GM12878 (cell line): Measurements from ENCODE around the gene TSPAN5. TPM values are rescaled to one million over a fixed set of nuclear protein-coding genes. Genes with fewer than 3 reads are reported as not detected.

ENCODE experiments used
- ATAC-seq: fragments of 200-7000 bp; cut with Tn5 transposase; 3 replicates; pipeline ENCODE4 v1.9.1; 2020; ENCODE audit warnings: mild to moderate bottlenecking, moderate library complexity
- BruUV-seq: library from RNA; stranded (reverse); fragments of 400-500 nt; replicated peaks from 2 replicates; lab custom pipeline; 2021; lab: Mats Ljungman, UMichigan
- CTCF ChIA-PET: fragments of 300-600 bp; sonication (Branson Sonifier 250); formaldehyde crosslinking; extraction: SDS; loops from one replicate; lab custom pipeline; 2021; ENCODE audit warnings: inconsistent platforms; lab: Yijun Ruan, JAX
- POLR2A ChIA-PET: fragments of 350-600 bp; formaldehyde crosslinking; extraction: SDS; loops from one replicate; lab custom pipeline; 2021; ENCODE audit warnings: inconsistent platforms; lab: Charles Lee
- RAD21 ChIA-PET: fragments of 300-600 bp; sonication (Branson Sonifier 250); formaldehyde crosslinking; loops from one replicate; lab custom pipeline; 2023; ENCODE audit warnings: antibody characterized with exemption; ENCODE audit not compliant: unreplicated experiment; lab: Charles Lee
- SMC1A ChIA-PET: fragments of 300-600 bp; sonication (Branson Sonifier 250); formaldehyde crosslinking; loops from one replicate; lab custom pipeline; 2023; ENCODE audit not compliant: unreplicated experiment, uncharacterized antibody; lab: Charles Lee
- DNase-seq: peaks from one replicate; pipeline ENCODE4 v3.0.0-alpha.2; 2011; ENCODE audit warnings: low read depth, low spot score
- FAIRE-seq: peaks from 3 replicates; lab custom pipeline; 2011; peaks lifted over from hg19 to GRCh38; lab: Jason Lieb, UNC
- H2AFZ ChIP-seq: 2 replicates; pipeline ENCODE4 v1.6.0; 2011; ENCODE audit warnings: low read depth, low read length, control low read depth; ENCODE audit not compliant: control insufficient read depth
- H3K27ac ChIP-seq: 2 replicates; pipeline ENCODE4 v1.5.1; 2011; ENCODE audit warnings: control low read depth; ENCODE audit not compliant: control insufficient read depth, insufficient read depth
- H3K27me3 ChIP-seq, 2 experiments: replicated peaks in 1 of 2; 2 replicates each; pipeline versions ENCODE4 v1.6.0 to v1.6.1; 2011; ENCODE audit warnings: low read length in 1 of 2; ENCODE audit not compliant: control insufficient read depth in 2 of 2, insufficient read depth in 2 of 2
- H3K36me3 ChIP-seq, 2 experiments: 2 replicates each; pipeline ENCODE4 v1.5.1; 2011; ENCODE audit warnings: low read length in 1 of 2; ENCODE audit not compliant: control insufficient read depth in 2 of 2, insufficient read depth in 2 of 2
- H3K4me1 ChIP-seq: 2 replicates; pipeline ENCODE4 v1.6.1; 2011; ENCODE audit warnings: mild to moderate bottlenecking, low read length, moderate library complexity, mixed read lengths; ENCODE audit not compliant: control insufficient read depth, insufficient read depth
- H3K4me2 ChIP-seq: 2 replicates; pipeline ENCODE4 v1.6.0; 2011; ENCODE audit warnings: control low read depth; ENCODE audit not compliant: control insufficient read depth, insufficient read depth
- H3K4me3 ChIP-seq: fragments of 200-600 bp; sonication (generic); 2 replicates; pipeline ENCODE4 v1.5.1; 2016
- H3K79me2 ChIP-seq: 2 replicates; pipeline ENCODE4 v1.6.0; 2011; ENCODE audit warnings: low read length; ENCODE audit not compliant: control insufficient read depth, insufficient read depth
- H3K9ac ChIP-seq: 2 replicates; pipeline ENCODE4 v1.8.0; 2011; ENCODE audit warnings: low read length, control low read depth, mixed read lengths; ENCODE audit not compliant: control insufficient read depth, insufficient read depth
- H3K9me3 ChIP-seq: replicated peaks from 3 replicates; pipeline ENCODE4 v1.5.1; 2011; ENCODE audit warnings: mild to moderate bottlenecking, low read length; ENCODE audit not compliant: control insufficient read depth, insufficient read depth
- H4K20me1 ChIP-seq: 2 replicates; pipeline ENCODE4 v1.6.0; 2011; ENCODE audit not compliant: control insufficient read depth, insufficient read depth
- ATF7 ChIP-seq: fragments of 450-650 bp; IDR thresholded peaks from 2 replicates; pipeline ENCODE4 v1.6.1; 2016; ENCODE audit warnings: low read depth, mild to moderate bottlenecking
- BMI1 ChIP-seq: fragments of 450-650 bp; IDR thresholded peaks from 2 replicates; pipeline ENCODE4 v1.6.1; 2016; ENCODE audit warnings: mild to moderate bottlenecking, moderate library complexity, borderline replicate concordance
- CEBPB ChIP-seq, 2 experiments: fragments of 150-350 bp in 1 of 2; IDR thresholded peaks; 2 replicates each; pipeline ENCODE4 v1.6.1; 2012 to 2014; ENCODE audit warnings: low read depth in 2 of 2, low read length in 2 of 2, borderline replicate concordance in 1 of 2, inconsistent platforms in 1 of 2
- ETV6 ChIP-seq, 2 experiments: fragments of 450-650 bp in 1 of 2; IDR thresholded peaks in 1 of 2; conservative IDR thresholded peaks in 1 of 2; 2 replicates each; pipeline ENCODE4 v1.6.1; 2014; ENCODE audit warnings: antibody characterized with exemption in 1 of 2, borderline replicate concordance in 1 of 2, low read depth in 1 of 2, mild to moderate bottlenecking in 1 of 2, moderate library complexity in 1 of 2
- IRF3 ChIP-seq: fragments of 450-650 bp; IDR thresholded peaks from 2 replicates; pipeline ENCODE4 v1.6.1; 2014; ENCODE audit warnings: mild to moderate bottlenecking
- KLF5 ChIP-seq: fragments of 450-650 bp; IDR thresholded peaks from 2 replicates; pipeline ENCODE4 v1.6.1; 2014; ENCODE audit warnings: mild to moderate bottlenecking; ENCODE audit not compliant: partially characterized antibody
- MTA2 ChIP-seq: fragments of 450-650 bp; IDR thresholded peaks from 2 replicates; pipeline ENCODE4 v1.6.1; 2016; ENCODE audit warnings: low read depth, mild to moderate bottlenecking, moderate library complexity
- MYB ChIP-seq: fragments of 150-350 bp; IDR thresholded peaks from 2 replicates; pipeline ENCODE4 v1.6.1; 2014; ENCODE audit warnings: mild to moderate bottlenecking, low read depth, low read length, borderline replicate concordance
- NFXL1 ChIP-seq: fragments of 450-650 bp; IDR thresholded peaks from 2 replicates; pipeline ENCODE4 v1.6.1; 2017; ENCODE audit warnings: antibody characterized with exemption, mild to moderate bottlenecking, borderline replicate concordance
- NR2C1 ChIP-seq: fragments of 450-650 bp; IDR thresholded peaks from 2 replicates; pipeline ENCODE4 v1.6.1; 2017; ENCODE audit warnings: antibody characterized with exemption, mild to moderate bottlenecking, moderate library complexity
- NRF1 ChIP-seq: conservative IDR thresholded peaks from 2 replicates; pipeline ENCODE4 v1.6.1; 2011; ENCODE audit warnings: mild to moderate bottlenecking, low read depth, low read length, improper control_type of control experiment
- RAD21 ChIP-seq: IDR thresholded peaks from 2 replicates; pipeline ENCODE4 v1.6.1; 2011; ENCODE audit warnings: mild to moderate bottlenecking, low read depth, low read length, moderate library complexity; ENCODE audit not compliant: insufficient read depth
- RCOR1 ChIP-seq: conservative IDR thresholded peaks from 2 replicates; pipeline ENCODE4 v1.6.1; 2012; ENCODE audit warnings: low read depth, low read length, improper control_type of control experiment
- SMAD1 ChIP-seq: fragments of 450-650 bp; IDR thresholded peaks from 2 replicates; pipeline ENCODE4 v1.6.1; 2018; ENCODE audit warnings: mild to moderate bottlenecking, low read depth; ENCODE audit not compliant: partially characterized antibody
- SREBF2 ChIP-seq: IDR thresholded peaks from 2 replicates; pipeline ENCODE4 v1.6.1; 2012; ENCODE audit warnings: mild to moderate bottlenecking, low read length
- STAT3 ChIP-seq: IDR thresholded peaks from 2 replicates; pipeline ENCODE4 v1.6.1; 2011; ENCODE audit warnings: low read depth, low read length, improper control_type of control experiment
- ZNF274 ChIP-seq: IDR thresholded peaks from one replicate; pipeline ENCODE4 v1.8.0; 2011; ENCODE audit not compliant: insufficient read length, insufficient read depth
- ZNF384 ChIP-seq: IDR thresholded peaks from 2 replicates; pipeline ENCODE4 v1.6.1; 2012; ENCODE audit warnings: low read depth, mild to moderate bottlenecking, low read length, improper control_type of control experiment, borderline replicate concordance
- WGBS: methylation state at CpG from one replicate; pipeline ENCODE4 v1.1.6; 2016; ENCODE audit warnings: low lambda C conversion rate; ENCODE audit not compliant: insufficient replicate concordance, insufficient coverage; ENCODE audit errors: missing lambda C conversion rate; 5-methylcytosine and 5-hydroxymethylcytosine counted together
- in situ Hi-C: fragments of 300-500 bp; cut with MboI; formaldehyde crosslinking; loops from 9 replicates; pipeline ENCODE4 v1.14.3; 2018; ENCODE audit warnings: mixed read lengths
- intact Hi-C: fragments of 100-400 bp; cut with micrococcal nuclease; formaldehyde crosslinking; loops from one replicate; pipeline ENCODE4 v1.14.2; 2022; ENCODE audit not compliant: unreplicated experiment
- polyA plus RNA-seq, 11 experiments: library from polyadenylated mRNA; depleted of rRNA in 4 of 11; unstranded in 6 of 11; stranded (reverse) in 5 of 11; fragments of >200 nt; fragmentation: Nextera tagmentation in 4 of 11; fragmentation: Illumina TruSeq in 1 of 11; extraction: Ambion mirVana in 4 of 11; extraction: Trizol in 1 of 11; gene quantifications; 1 replicate in 1 of 11; 2 replicates in 10 of 11; pipeline versions ENCODE4 v1.2.1 to v1.2.3, GENCODE V29; 2011 to 2016; ENCODE audit warnings: inconsistent platforms in 2 of 11, missing spikeins in 2 of 11, low read depth in 1 of 11
- total RNA-seq, 4 experiments: library from RNA; depleted of rRNA in 3 of 4; stranded (reverse); fragments of >200 nt in 3 of 4; fragmentation: Illumina TruSeq in 1 of 4; extraction: Trizol in 1 of 4; gene quantifications; 2 replicates each; pipeline versions ENCODE4 v1.2.1 to v1.2.3, GENCODE V29; 2013 to 2021
- TF ChIP-seq, protein P1 (sequence below): fragments of 150-350 bp; IDR thresholded peaks from 2 replicates; pipeline ENCODE4 v1.6.1; 2014; ENCODE audit warnings: mild to moderate bottlenecking, low read depth, low read length

Gene TSPAN5
- total and polyA plus RNA-seq, 10 of the 15 experiments (the other 5 are each of a cell fraction or from before 2014, with no cell fraction given), result 0.09 to 8.2 (median 0.27) TPM

DNA sequence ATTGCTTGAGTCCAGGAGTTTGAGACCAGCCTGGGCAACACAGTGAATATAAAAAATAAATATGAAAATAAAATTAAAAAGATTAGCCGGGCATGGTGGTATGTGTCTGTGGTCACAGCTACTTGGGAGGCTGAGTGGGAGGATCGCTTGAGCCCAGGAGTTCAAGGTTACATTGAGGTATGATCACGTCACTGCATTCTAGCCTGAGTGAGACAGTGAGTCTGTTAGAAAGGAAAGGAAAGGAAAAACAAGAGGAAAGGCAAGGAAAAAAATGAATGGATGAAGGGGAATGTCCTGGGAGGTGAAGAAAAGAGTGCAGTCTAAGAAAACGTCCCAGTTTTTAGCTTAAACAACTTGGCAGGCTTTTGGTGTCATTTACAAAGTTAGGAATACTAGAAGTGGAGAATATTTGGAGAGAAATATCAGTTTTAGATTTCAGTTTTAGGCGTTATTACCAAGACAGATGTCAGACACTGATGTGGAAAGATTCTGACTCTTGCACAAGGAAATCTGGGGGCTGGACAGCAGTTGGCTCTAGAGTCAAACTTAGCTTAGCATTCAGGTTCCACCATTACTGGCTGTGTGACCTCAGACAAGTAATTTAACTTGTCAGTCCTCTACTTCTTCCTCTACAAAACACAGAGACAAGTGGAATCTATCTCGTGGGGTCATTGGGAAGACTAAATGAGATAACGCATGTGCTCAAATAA lies 139.0 kb downstream of the TSPAN5 start:
- ChIA-PET CTCF (interaction anchor here (0.6 to 1.4 kb wide), 2 partner anchors 11 to 13 kb away, joined by 3 to 4 read pairs; no protein-coding TSS in a partner anchor), POLR2A (no interaction called here), SMC1A (interaction anchor here (1.3 to 2.7 kb wide), 3 partner anchors 8 to 37 kb away, joined by 4 to 15 read pairs (median 8); no protein-coding TSS in a partner anchor), RAD21 (interaction anchor here (2.1 kb wide), 1 partner anchor 36 kb away, joined by 7 read pairs; no protein-coding TSS in a partner anchor)
- WGBS, result 61% methylated on average over 7 of the region's 7 CpGs
- no TSS peak for BruUV-seq
- Histone ChIP-seq H3K27me3 (no peaks in the 10 kb centered on the region), H3K27ac (no peak overlapping the region), H3K9me3 (no peaks in the 10 kb centered on the region; the same call in 1 of the 3 replicates), H3K9ac (no peak overlapping the region), H3K36me3 (no peaks in the 10 kb centered on the region), H2AFZ (no peak overlapping the region), H3K79me2 (no peaks in the 10 kb centered on the region), H4K20me1 (no peaks in the 10 kb centered on the region), H3K4me2 (no peak overlapping the region), H3K4me1 (peaks cover 6% of the 10 kb centered on the region), H3K4me3 (no peak overlapping the region)
- TF ChIP-seq NFXL1 (no peak), ZNF384 (no peak), IRF3 (no peak), MYB (no peak), RCOR1 (no peak), RAD21 (no peak), ATF7 (no peak), ZNF274 (no peak), SREBF2 (no peak), STAT3 (no peak), ETV6 (conservative IDR thresholded peaks at IDR 0.05 in 1 of 2, IDR thresholded peaks at IDR 0.05 in 1 of 2; ENCODE audit: borderline replicate concordance in 1 of 2, low read depth in 1 of 2) (no peak), CEBPB (IDR thresholded peaks at IDR 0.05; ENCODE audit: borderline replicate concordance in 1 of 2, low read depth in 2 of 2, low read length in 2 of 2) (no peak), SMAD1 (no peak), NR2C1 (no peak), BMI1 (no peak), MTA2 (no peak), NRF1 (no peak), KLF5 (no peak)
- TF ChIP-seq, protein P1, sequence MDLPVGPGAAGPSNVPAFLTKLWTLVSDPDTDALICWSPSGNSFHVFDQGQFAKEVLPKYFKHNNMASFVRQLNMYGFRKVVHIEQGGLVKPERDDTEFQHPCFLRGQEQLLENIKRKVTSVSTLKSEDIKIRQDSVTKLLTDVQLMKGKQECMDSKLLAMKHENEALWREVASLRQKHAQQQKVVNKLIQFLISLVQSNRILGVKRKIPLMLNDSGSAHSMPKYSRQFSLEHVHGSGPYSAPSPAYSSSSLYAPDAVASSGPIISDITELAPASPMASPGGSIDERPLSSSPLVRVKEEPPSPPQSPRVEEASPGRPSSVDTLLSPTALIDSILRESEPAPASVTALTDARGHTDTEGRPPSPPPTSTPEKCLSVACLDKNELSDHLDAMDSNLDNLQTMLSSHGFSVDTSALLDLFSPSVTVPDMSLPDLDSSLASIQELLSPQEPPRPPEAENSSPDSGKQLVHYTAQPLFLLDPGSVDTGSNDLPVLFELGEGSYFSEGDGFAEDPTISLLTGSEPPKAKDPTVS, result no peak
- ATAC-seq (no peak), DNase-seq (no peak), FAIRE-seq (no peak)
- in situ Hi-C loops, result no loop called here
- intact Hi-C loops, result no loop called here
